Measurements from ENCODE around the gene CMTM8. TPM values are rescaled to one million over a fixed set of nuclear protein-coding genes. Genes with fewer than 3 reads are reported as not detected.

The CMTM8 gene
- polyA plus RNA-seq, 2 of the 4 experiments (the other 2 are of a cell fraction): 8.4 to 15.6 TPM

GRCh38 chr3:32226875-32227500 is 11.5 kb upstream of the CMTM8 start:
- CTCF ChIA-PET: interaction anchor here (0.6 to 1.3 kb wide), 9 partner anchors 14 to 341 kb away, joined by 3 to 4 read pairs (median 3); no protein-coding TSS in a partner anchor
- peak overlapping the region; percentile 70 to 77; a peak in 5 of 6 replicates for H3K27ac ChIP-seq
- peaks cover 13% of the 10 kb centered on the region for H3K4me1 ChIP-seq
- DNase-seq (ENCODE audit: low read depth in 1 of 2, low spot score in 1 of 2): peak; percentile 22 to 23
- TF ChIP-seq RCOR1 (IDR thresholded peaks at IDR 0.05; ENCODE audit: low read depth, low read length): no peak
- no peak for TF ChIP-seq ZFP36 (IDR thresholded peaks at IDR 0.05; ENCODE audit: borderline replicate concordance, partially characterized antibody)
- no peak for TF ChIP-seq EHF (CRISPR knock-in tag; IDR thresholded peaks at IDR 0.05)
- TF ChIP-seq MYC (IDR thresholded peaks at IDR 0.05; ENCODE audit: borderline replicate concordance, low read length): no peak
- TF ChIP-seq ZC3H11A (IDR thresholded peaks at IDR 0.05): no peak
- TF ChIP-seq, protein P1, sequence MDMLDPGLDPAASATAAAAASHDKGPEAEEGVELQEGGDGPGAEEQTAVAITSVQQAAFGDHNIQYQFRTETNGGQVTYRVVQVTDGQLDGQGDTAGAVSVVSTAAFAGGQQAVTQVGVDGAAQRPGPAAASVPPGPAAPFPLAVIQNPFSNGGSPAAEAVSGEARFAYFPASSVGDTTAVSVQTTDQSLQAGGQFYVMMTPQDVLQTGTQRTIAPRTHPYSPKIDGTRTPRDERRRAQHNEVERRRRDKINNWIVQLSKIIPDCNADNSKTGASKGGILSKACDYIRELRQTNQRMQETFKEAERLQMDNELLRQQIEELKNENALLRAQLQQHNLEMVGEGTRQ (IDR thresholded peaks at IDR 0.05): no peak
- TF ChIP-seq GATA3 (IDR thresholded peaks at IDR 0.05; ENCODE audit: borderline replicate concordance): 0 out of 2 replicates have a peak, but pooled peaks have one; percentile 28
- TF ChIP-seq JUNB (IDR thresholded peaks at IDR 0.05): peak; percentile 90
- no peak for TF ChIP-seq POLR2AphosphoS2 (conservative IDR thresholded peaks at IDR 0.05; ENCODE audit: low read length)
- TF ChIP-seq, protein P2, sequence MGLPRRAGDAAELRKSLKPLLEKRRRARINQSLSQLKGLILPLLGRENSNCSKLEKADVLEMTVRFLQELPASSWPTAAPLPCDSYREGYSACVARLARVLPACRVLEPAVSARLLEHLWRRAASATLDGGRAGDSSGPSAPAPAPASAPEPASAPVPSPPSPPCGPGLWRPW (IDR thresholded peaks at IDR 0.05): no peak
- TF ChIP-seq CBX2 (IDR thresholded peaks at IDR 0.05; ENCODE audit: borderline replicate concordance, low read depth): no peak
- no peak for TF ChIP-seq CTCF (IDR thresholded peaks at IDR 0.05)
- 0 out of 5 replicates have a peak, but pooled peaks of 1 of the 2 experiments have one; percentile 24 for TF ChIP-seq JUN (IDR thresholded peaks at IDR 0.05)
- TF ChIP-seq EP300 (IDR thresholded peaks at IDR 0.05): no peak
- no peak for TF ChIP-seq HOXB5 (CRISPR knock-in tag; IDR thresholded peaks at IDR 0.05)
- TF ChIP-seq MAFK (IDR thresholded peaks at IDR 0.05; ENCODE audit: partially characterized antibody): no peak
- TF ChIP-seq TP53 (CRISPR knock-in tag; IDR thresholded peaks at IDR 0.05): no peak
- TF ChIP-seq RAD21 (conservative IDR thresholded peaks at IDR 0.05 in 1 of 2, IDR thresholded peaks at IDR 0.05 in 1 of 2): 0 out of 5 replicates have a peak, but pooled peaks of 1 of the 2 experiments have one; percentile 16
- TF ChIP-seq SMC3 (IDR thresholded peaks at IDR 0.05): no peak
- TF ChIP-seq FOSL2 (IDR thresholded peaks at IDR 0.05): peak; percentile 91
- peak; percentile 80 for TF ChIP-seq FOSL2 (CRISPR knock-in tag; IDR thresholded peaks at IDR 0.05)
- TF ChIP-seq HDAC2 (IDR thresholded peaks at IDR 0.05): no peak
- no peak for TF ChIP-seq TFCP2L1 (CRISPR knock-in tag; IDR thresholded peaks at IDR 0.05)
- TF ChIP-seq SREBF2 (IDR thresholded peaks at IDR 0.05): no peak
- TF ChIP-seq NFE2L2 (conservative IDR thresholded peaks at IDR 0.05; ENCODE audit: low read length): no peak
- TF ChIP-seq ZSCAN20 (CRISPR knock-in tag; IDR thresholded peaks at IDR 0.05): no peak
- TF ChIP-seq PBX3 (IDR thresholded peaks at IDR 0.05): no peak
- TF ChIP-seq REST (IDR thresholded peaks at IDR 0.05): no peak
- TF ChIP-seq HMGXB4 (CRISPR knock-in tag; IDR thresholded peaks at IDR 0.05; ENCODE audit: borderline replicate concordance): no peak
- TF ChIP-seq, protein P3, sequence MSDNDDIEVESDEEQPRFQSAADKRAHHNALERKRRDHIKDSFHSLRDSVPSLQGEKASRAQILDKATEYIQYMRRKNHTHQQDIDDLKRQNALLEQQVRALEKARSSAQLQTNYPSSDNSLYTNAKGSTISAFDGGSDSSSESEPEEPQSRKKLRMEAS (IDR thresholded peaks at IDR 0.05): no peak
- TF ChIP-seq FOXS1 (CRISPR knock-in tag; IDR thresholded peaks at IDR 0.05): no peak
- no peak for TF ChIP-seq NPAS2 (CRISPR knock-in tag; IDR thresholded peaks at IDR 0.05; ENCODE audit: borderline replicate concordance)
- 23% methylated on average over 2 of the region's 2 CpGs for WGBS (ENCODE audit: missing lambda C conversion rate)
- no peak overlapping the region for H3K4me3 ChIP-seq
- H3K4me2 ChIP-seq: peak overlapping the region; percentile 67
- ATAC-seq: peak; percentile 86 to 88
- no peak for FAIRE-seq
- peaks cover 10% of the 10 kb centered on the region for H3K9me3 ChIP-seq
- POLR2A ChIA-PET: interaction anchor here (0.7 to 1.5 kb wide), 2 partner anchors 12 to 156 kb away, joined by 3 to 4 read pairs; partner anchors contain the start of gene CMTM8

Measured in A549 (cell line).